Measurements from ENCODE around the gene CLEC16A.

DNA sequence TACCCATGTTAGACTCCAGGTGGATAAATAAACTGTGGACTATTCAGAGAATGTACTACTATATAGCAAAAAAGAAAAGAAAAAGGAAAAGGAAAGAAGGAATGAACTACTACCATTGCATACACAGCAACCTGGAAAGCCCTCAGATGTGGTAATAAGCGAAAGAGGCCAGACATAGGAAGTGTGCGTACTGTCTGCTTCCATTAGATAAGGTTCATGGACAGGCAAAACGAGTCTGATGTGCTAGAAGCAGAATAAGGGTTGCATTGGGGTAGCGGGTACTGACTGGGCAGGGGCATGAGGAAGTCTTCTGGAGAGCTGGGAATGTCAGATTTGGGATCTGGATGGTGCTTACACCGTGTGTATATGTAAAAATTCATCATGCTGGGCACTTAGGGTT lies 21.8 kb downstream of the CLEC16A start:
- no peak for TF ChIP-seq E2F3 (CRISPR knock-in tag; IDR thresholded peaks at IDR 0.05)
- TF ChIP-seq ELF1 (tag; IDR thresholded peaks at IDR 0.05) = no peak

Data from K562 (cell line).